ENCODE measurements around the gene GIGYF1. TPM values are rescaled to one million over a fixed set of nuclear protein-coding genes. Genes with fewer than 3 reads are reported as not detected.
"Not testable (repeated sequence)": the region's sequence is repeated elsewhere in the genome, so short reads cannot be mapped to it uniquely, and the experiment has no call there.

Gene GIGYF1
- total RNA-seq, 1 experiment from 2014 or later = 27.3 TPM

- no peak for DNase-seq (ENCODE audit: low read depth)
Measured at GRCh38 chr7:100671353-100672327, 22.4 kb downstream of the GIGYF1 start.

- DNase-seq (ENCODE audit: low read depth) = no peak
Measured at GRCh38 chr7:100670074-100670473, 24.0 kb downstream of the GIGYF1 start.

- not testable (repeated sequence) for DNase-seq (ENCODE audit: low read depth)
Measured at GRCh38 chr7:100669106-100669505, 24.9 kb downstream of the GIGYF1 start.

- DNase-seq (ENCODE audit: low read depth) = no peak
Measured at GRCh38 chr7:100668069-100668449, 26.0 kb downstream of the GIGYF1 start.

GRCh38 chr7:100667331-100668068 lies 26.6 kb downstream of the GIGYF1 start:
- DNase-seq (ENCODE audit: low read depth) = no peak

GRCh38 chr7:100665168-100665726 lies 28.8 kb downstream of the GIGYF1 start:
- no peak for DNase-seq (ENCODE audit: low read depth)

GRCh38 chr7:100662194-100662776 lies 31.8 kb downstream of the GIGYF1 start:
- not testable (repeated sequence) for DNase-seq (ENCODE audit: low read depth)

GRCh38 chr7:100655908-100656674 lies 38.0 kb downstream of the GIGYF1 start, which contains the start of gene ACTL6B:
ACTL6B (minus strand) TSS chr7:100656448; CDS start chr7:100656354, 94 bp downstream.
- peak; percentile 84 for DNase-seq (ENCODE audit: low read depth)

GRCh38 chr7:100654908-100655831 lies 38.9 kb downstream of the GIGYF1 start:
- DNase-seq (ENCODE audit: low read depth) = no peak

- DNase-seq (ENCODE audit: low read depth) = no peak
Measured at GRCh38 chr7:100649826-100650565, 44.1 kb downstream of the GIGYF1 start.

GRCh38 chr7:100642534-100642907 lies 51.5 kb downstream of the GIGYF1 start:
- peak; percentile 48 for DNase-seq (ENCODE audit: low read depth)

- no peak for DNase-seq (ENCODE audit: low read depth)
Measured at GRCh38 chr7:100641860-100642533, 52.1 kb downstream of the GIGYF1 start.

- no peak for DNase-seq (ENCODE audit: low read depth)
Measured at GRCh38 chr7:100641463-100641859, 52.6 kb downstream of the GIGYF1 start, which contains the start of gene TFR2. TFR2 (minus strand) TSS chr7:100641552; CDS start chr7:100641509, 43 bp downstream.

- DNase-seq (ENCODE audit: low read depth) = no peak
Measured at GRCh38 chr7:100640517-100641440, 53.3 kb downstream of the GIGYF1 start.

GRCh38 chr7:100639995-100640516 lies 54.0 kb downstream of the GIGYF1 start:
- DNase-seq (ENCODE audit: low read depth) = no peak

- peak; percentile 84 for DNase-seq (ENCODE audit: low read depth)
Measured at GRCh38 chr7:100632951-100633717, 60.9 kb downstream of the GIGYF1 start.

Measured in Daoy (cell line).